CD14-positive monocyte (primary cell): ENCODE data around the gene OPN3. TPM values are rescaled to one million over a fixed set of nuclear protein-coding genes. Genes with fewer than 3 reads are reported as not detected.
A peak's percentile ranks its signal among the peaks of the same experiment; 100 is the strongest.

Experiments
- DNase-seq, 3 donors: peaks; one replicate each; pipeline ENCODE4 v3.0.0-alpha.2; 2011 to 2022
- H2AFZ ChIP-seq: 2 replicates; pipeline ENCODE4 v1.6.0; 2012; ENCODE audit warnings: mild to moderate bottlenecking, low read depth, low read length, inconsistent platforms; ENCODE audit not compliant: insufficient read depth, poor library complexity, severe bottlenecking
- H3K27ac ChIP-seq, 2 donors: 1 replicate in 1 of 2; 2 replicates in 1 of 2; pipeline ENCODE4 v1.5.1; 2012 to 2013; ENCODE audit warnings: low read length in 2 of 2, control low read depth in 1 of 2, inconsistent platforms in 1 of 2, low read depth in 1 of 2, mild to moderate bottlenecking in 1 of 2
- H3K27me3 ChIP-seq, 2 donors: one replicate each; pipeline versions ENCODE4 v1.6.0 to v1.6.1; 2011 to 2013; ENCODE audit warnings: low read length in 2 of 2; ENCODE audit not compliant: control insufficient read depth in 2 of 2, insufficient read depth in 2 of 2
- H3K36me3 ChIP-seq, 2 donors: replicated peaks in 1 of 2; 1 replicate in 1 of 2; 2 replicates in 1 of 2; pipeline versions ENCODE4 v1.5.1 to v1.6.1; 2012 to 2013; ENCODE audit warnings: low read length in 2 of 2, control low read depth in 1 of 2, inconsistent platforms in 1 of 2, mild to moderate bottlenecking in 1 of 2; ENCODE audit not compliant: insufficient read depth in 2 of 2, control insufficient read depth in 1 of 2
- H3K4me1 ChIP-seq, 2 donors: 1 replicate in 1 of 2; 2 replicates in 1 of 2; pipeline versions ENCODE4 v1.5.1 to v1.6.1; 2012 to 2013; ENCODE audit warnings: low read length in 2 of 2, control low read depth in 1 of 2, inconsistent platforms in 1 of 2, mild to moderate bottlenecking in 1 of 2, moderate library complexity in 1 of 2; ENCODE audit not compliant: insufficient read depth in 2 of 2, control insufficient read depth in 1 of 2
- H3K4me2 ChIP-seq: replicated peaks from 2 replicates; pipeline ENCODE3; 2012; ENCODE audit warnings: low read length, moderate library complexity, mild to moderate bottlenecking; ENCODE audit not compliant: poor library complexity, severe bottlenecking; ENCODE audit errors: extremely low read depth
- H3K4me3 ChIP-seq, 3 experiments: fragments of 200-600 bp in 1 of 3; sonication (generic) in 1 of 3; replicated peaks in 1 of 3; 1 replicate in 2 of 3; 2 replicates in 1 of 3; pipeline ENCODE4 v1.5.1; 2011 to 2013; ENCODE audit warnings: low read length in 3 of 3, mild to moderate bottlenecking in 3 of 3, control low read depth in 2 of 3, low read depth in 2 of 3, inconsistent platforms in 1 of 3, moderate library complexity in 1 of 3
- H3K79me2 ChIP-seq: 2 replicates; pipeline ENCODE4 v1.6.0; 2012; ENCODE audit warnings: mild to moderate bottlenecking, control low read depth, inconsistent platforms, low read length, moderate library complexity; ENCODE audit not compliant: insufficient read depth
- H3K9ac ChIP-seq: 2 replicates; pipeline ENCODE4 v1.6.0; 2017; ENCODE audit warnings: low read length, mild to moderate bottlenecking; ENCODE audit not compliant: insufficient read depth, poor library complexity, severe bottlenecking
- H3K9me3 ChIP-seq, 2 donors: replicated peaks in 1 of 2; 1 replicate in 1 of 2; 2 replicates in 1 of 2; pipeline versions ENCODE4 v1.5.1 to v1.6.1; 2012 to 2013; ENCODE audit warnings: low read length in 2 of 2, control low read depth in 1 of 2; ENCODE audit not compliant: control insufficient read depth in 1 of 2, insufficient read depth in 1 of 2
- H4K20me1 ChIP-seq: 2 replicates; pipeline ENCODE4 v1.6.0; 2012; ENCODE audit warnings: mild to moderate bottlenecking, low read length, control low read depth, moderate library complexity; ENCODE audit not compliant: insufficient read depth
- H3K27ac Mint-ChIP-seq, 7 donors: one replicate each; pipeline ENCODE4 v1.8.0; 2020; ENCODE audit warnings: mild to moderate bottlenecking in 7 of 7, mixed read lengths in 7 of 7, moderate library complexity in 6 of 7, inconsistent platforms in 2 of 7
- H3K27me3 Mint-ChIP-seq, 3 donors: one replicate each; pipeline ENCODE4 v1.8.0; 2021 to 2022; ENCODE audit warnings: low read depth in 3 of 3, mild to moderate bottlenecking in 3 of 3, mixed read lengths in 3 of 3, moderate library complexity in 3 of 3, inconsistent platforms in 1 of 3
- H3K36me3 Mint-ChIP-seq, 2 donors: one replicate each; pipeline ENCODE4 v1.8.0; 2020; ENCODE audit warnings: mixed read lengths in 2 of 2, inconsistent platforms in 1 of 2, mild to moderate bottlenecking in 1 of 2
- H3K4me1 Mint-ChIP-seq: one replicate; pipeline ENCODE4 v1.8.0; 2020; ENCODE audit warnings: mild to moderate bottlenecking, mixed read lengths
- H3K4me3 Mint-ChIP-seq, 2 donors: one replicate each; pipeline ENCODE4 v1.8.0; 2020; ENCODE audit warnings: mild to moderate bottlenecking in 2 of 2, mixed read lengths in 2 of 2, moderate library complexity in 1 of 2
- H3K9me3 Mint-ChIP-seq, 7 donors: one replicate each; pipeline ENCODE4 v1.8.0; 2020 to 2022; ENCODE audit warnings: mixed read lengths in 7 of 7, mild to moderate bottlenecking in 6 of 7, moderate library complexity in 6 of 7, inconsistent platforms in 2 of 7
- WGBS: methylation state at CpG from one replicate; pipeline ENCODE4 v1.1.5; 2013; ENCODE audit warnings: missing lambda C conversion rate; ENCODE audit not compliant: insufficient coverage; 5-methylcytosine and 5-hydroxymethylcytosine counted together
- intact Hi-C, 2 donors: fragments of 100-400 bp; cut with micrococcal nuclease; formaldehyde crosslinking; loops; one replicate each; pipeline versions ENCODE4 v1.15.0 to v1.15.1; 2023
- polyA plus RNA-seq, 3 donors: library from polyadenylated mRNA; depleted of rRNA in 1 of 3; unstranded in 2 of 3; stranded (reverse) in 1 of 3; fragments of 300-500 nt in 2 of 3; fragments of >200 nt in 1 of 3; fragmentation: Illumina TruSeq in 2 of 3; gene quantifications; 1 replicate in 2 of 3; 2 replicates in 1 of 3; pipeline ENCODE4 v1.2.3, GENCODE V29; 2012 to 2021
- TF ChIP-seq, protein P1 (sequence below): fragments of 200-600 bp; IDR thresholded peaks from one replicate; pipeline ENCODE4 v1.8.0; 2022; ENCODE audit warnings: antibody characterized with exemption, mild to moderate bottlenecking

OPN3 gene
- polyA plus RNA-seq, 3 donors = 14.5 to 56.1 (median 55.2) TPM

DNA sequence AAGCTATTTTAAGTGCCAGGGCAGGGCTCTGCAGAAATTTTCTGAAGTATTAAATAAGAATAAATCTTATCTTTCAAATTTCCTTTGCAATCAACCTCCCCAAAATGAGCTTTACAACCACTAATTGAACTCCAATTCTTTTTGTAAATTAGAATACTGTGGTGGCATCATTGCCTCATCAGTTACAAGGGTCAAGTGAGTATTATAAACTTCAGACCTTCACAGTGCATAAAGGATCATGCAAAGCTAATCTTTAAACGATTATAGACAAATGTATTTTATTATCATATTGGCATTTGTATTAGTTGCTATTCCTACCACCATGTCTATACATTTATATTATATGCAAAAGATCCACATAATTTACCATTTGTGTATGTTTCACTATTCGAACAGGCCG is 7.2 kb downstream of the OPN3 start:
- Histone ChIP-seq H3K4me3 (no peak overlapping the region), H3K9ac (no peak overlapping the region), H2AFZ (no peak overlapping the region), H3K27me3 (no peaks in the 10 kb centered on the region), H3K36me3 (peaks cover 6 to 40% of the 10 kb centered on the region in 2 donors), H3K79me2 (peaks cover 76% of the 10 kb centered on the region), H3K4me1 (peaks cover 16 to 30% of the 10 kb centered on the region in 2 donors), H3K4me2 (no peak overlapping the region), H3K27ac (no peak overlapping the region), H4K20me1 (peaks cover 1% of the 10 kb centered on the region), H3K9me3 (no peaks in the 10 kb centered on the region)
- TF ChIP-seq, protein P1, sequence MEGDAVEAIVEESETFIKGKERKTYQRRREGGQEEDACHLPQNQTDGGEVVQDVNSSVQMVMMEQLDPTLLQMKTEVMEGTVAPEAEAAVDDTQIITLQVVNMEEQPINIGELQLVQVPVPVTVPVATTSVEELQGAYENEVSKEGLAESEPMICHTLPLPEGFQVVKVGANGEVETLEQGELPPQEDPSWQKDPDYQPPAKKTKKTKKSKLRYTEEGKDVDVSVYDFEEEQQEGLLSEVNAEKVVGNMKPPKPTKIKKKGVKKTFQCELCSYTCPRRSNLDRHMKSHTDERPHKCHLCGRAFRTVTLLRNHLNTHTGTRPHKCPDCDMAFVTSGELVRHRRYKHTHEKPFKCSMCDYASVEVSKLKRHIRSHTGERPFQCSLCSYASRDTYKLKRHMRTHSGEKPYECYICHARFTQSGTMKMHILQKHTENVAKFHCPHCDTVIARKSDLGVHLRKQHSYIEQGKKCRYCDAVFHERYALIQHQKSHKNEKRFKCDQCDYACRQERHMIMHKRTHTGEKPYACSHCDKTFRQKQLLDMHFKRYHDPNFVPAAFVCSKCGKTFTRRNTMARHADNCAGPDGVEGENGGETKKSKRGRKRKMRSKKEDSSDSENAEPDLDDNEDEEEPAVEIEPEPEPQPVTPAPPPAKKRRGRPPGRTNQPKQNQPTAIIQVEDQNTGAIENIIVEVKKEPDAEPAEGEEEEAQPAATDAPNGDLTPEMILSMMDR = no peak
- WGBS = no CpG with 5 or more reads among the region's 3 CpGs
- no peaks in the 10 kb centered on the region for H3K9me3 Mint-ChIP-seq
- H3K4me3 Mint-ChIP-seq = no peak overlapping the region
- H3K36me3 Mint-ChIP-seq = peaks cover 25 to 28% of the 10 kb centered on the region in 2 donors
- H3K27ac Mint-ChIP-seq = no peak overlapping the region
- H3K4me1 Mint-ChIP-seq = peaks cover 22% of the 10 kb centered on the region
- DNase-seq = no peak
- intact Hi-C loops = loop anchor here in 1 of 2 donors (10.0 kb wide), 1 partner anchor 212 kb away; the partner anchor contains the start of gene EXO1
- H3K27me3 Mint-ChIP-seq = no peaks in the 10 kb centered on the region

DNA sequence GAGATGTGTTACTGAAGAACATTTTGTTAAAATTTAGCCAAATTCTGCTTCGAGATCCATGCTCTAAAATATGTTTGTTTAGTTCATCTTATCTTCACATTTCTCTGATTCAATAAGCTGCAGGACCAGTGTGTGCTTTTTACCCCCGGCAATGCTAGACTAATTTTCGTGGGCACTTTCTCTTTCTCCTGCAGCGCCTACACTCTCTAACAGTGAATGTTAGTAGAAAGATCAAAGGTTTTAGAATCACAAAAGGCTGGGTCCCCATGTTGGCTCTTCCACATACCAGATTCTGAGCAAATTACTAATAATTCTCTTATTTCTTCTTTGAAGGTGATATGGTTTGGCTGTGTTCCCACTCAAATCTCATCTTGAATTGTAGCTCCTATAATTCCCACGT is 8.5 kb downstream of the OPN3 start:
- intact Hi-C loops = loop anchor here in 1 of 2 donors (10.0 kb wide), 1 partner anchor 213 kb away; the partner anchor contains the start of gene EXO1
- no peaks in the 10 kb centered on the region for H4K20me1 ChIP-seq
- H3K27me3 Mint-ChIP-seq = no peaks in the 10 kb centered on the region
- TF ChIP-seq, protein P1 = no peak
- H2AFZ ChIP-seq = no peak overlapping the region
- H3K9me3 ChIP-seq = no peaks in the 10 kb centered on the region
- H3K27ac Mint-ChIP-seq = peak overlapping the region in 2 of 7 donors; percentile 10 to 21
- peaks cover 6 to 40% of the 10 kb centered on the region in 2 donors for H3K36me3 ChIP-seq
- H3K4me3 Mint-ChIP-seq = no peak overlapping the region
- peaks cover 62% of the 10 kb centered on the region for H3K79me2 ChIP-seq
- DNase-seq = no peak
- 100% methylated on average over 1 of the region's 5 CpGs for WGBS
- H3K4me3 ChIP-seq = no peak overlapping the region
- peaks cover 16% of the 10 kb centered on the region for H3K4me1 Mint-ChIP-seq
- peaks cover 25 to 28% of the 10 kb centered on the region in 2 donors for H3K36me3 Mint-ChIP-seq
- no peak overlapping the region for H3K27ac ChIP-seq
- H3K9ac ChIP-seq = no peak overlapping the region
- H3K4me2 ChIP-seq = no peak overlapping the region
- peaks cover 12 to 26% of the 10 kb centered on the region in 2 donors for H3K4me1 ChIP-seq
- no peaks in the 10 kb centered on the region for H3K27me3 ChIP-seq
- H3K9me3 Mint-ChIP-seq = no peaks in the 10 kb centered on the region
